Measurements from ENCODE around the gene TENT5C. TPM values are rescaled to one million over a fixed set of nuclear protein-coding genes. Genes with fewer than 3 reads are reported as not detected.
A peak's percentile ranks its signal among the peaks of the same experiment; 100 is the strongest.

The TENT5C gene
- total RNA-seq, 4 donors from 2014 or later = 0.27 to 2.8 (median 1.3) TPM

GRCh38 chr1:117632269-117633067, 26.6 kb downstream of the TENT5C start:
- no peaks in the 10 kb centered on the region for H3K4me1 ChIP-seq
- WGBS, 2 donors = 39 to 62% methylated on average over 6 of the region's 6 CpGs
- peaks cover 0 to 18% (median 0%) of the 10 kb centered on the region in 4 donors for H3K27me3 ChIP-seq
- H3K4me3 ChIP-seq = no peak overlapping the region
- no peaks in the 10 kb centered on the region for H3K9me3 ChIP-seq
- H3K27ac ChIP-seq = no peak overlapping the region
- intact Hi-C loops (cut with DNase I) = no loop called here
- no peaks in the 10 kb centered on the region for H3K36me3 ChIP-seq
- no peak for DNase-seq
- TF ChIP-seq POLR2A (IDR thresholded peaks at IDR 0.05) (no peak), CTCF (IDR thresholded peaks at IDR 0.05) (no peak)

- H3K27ac ChIP-seq = peak overlapping the region in 1 of 4 donors; percentile 10
- no peak for DNase-seq
- intact Hi-C loops (cut with DNase I) = no loop called here
- H3K27me3 ChIP-seq = peaks cover 0 to 18% (median 0%) of the 10 kb centered on the region in 4 donors
- 88 to 92% methylated on average over 5 of the region's 5 CpGs for WGBS, 2 donors
- no peak for TF ChIP-seq CTCF (IDR thresholded peaks at IDR 0.05)
- H3K36me3 ChIP-seq = no peaks in the 10 kb centered on the region
- H3K4me1 ChIP-seq = no peaks in the 10 kb centered on the region
- H3K4me3 ChIP-seq = no peak overlapping the region
- H3K9me3 ChIP-seq = no peaks in the 10 kb centered on the region
These were observed 27.2 kb downstream of the TENT5C start for GRCh38 chr1:117633068-117633345.

GRCh38 chr1:117633423-117633822, 27.6 kb downstream of the TENT5C start:
- Histone ChIP-seq H3K4me3 (no peak overlapping the region), H3K27me3 (peaks cover 0 to 18% (median 0%) of the 10 kb centered on the region in 4 donors), H3K9me3 (no peaks in the 10 kb centered on the region), H3K4me1 (no peaks in the 10 kb centered on the region), H3K27ac (peak overlapping the region in 1 of 4 donors; percentile 10), H3K36me3 (no peaks in the 10 kb centered on the region)
- no peak for TF ChIP-seq CTCF (IDR thresholded peaks at IDR 0.05)
- no peak for TF ChIP-seq POLR2A (IDR thresholded peaks at IDR 0.05)
- intact Hi-C loops (cut with DNase I) = no loop called here
- WGBS, 2 donors = 64 to 68% methylated on average over 6 to 7 of the region's 7 CpGs
- no peak for DNase-seq

- Histone ChIP-seq H3K4me1 (no peaks in the 10 kb centered on the region), H3K36me3 (no peaks in the 10 kb centered on the region), H3K27ac (peak overlapping the region in 1 of 4 donors; percentile 10), H3K9me3 (no peaks in the 10 kb centered on the region), H3K4me3 (no peak overlapping the region), H3K27me3 (peaks cover 0 to 18% (median 0%) of the 10 kb centered on the region in 4 donors)
- DNase-seq = no peak
- WGBS, 2 donors = 89 to 100% methylated on average over 3 to 5 of the region's 5 CpGs
- no peak for TF ChIP-seq CTCF (IDR thresholded peaks at IDR 0.05)
- intact Hi-C loops (cut with DNase I) = no loop called here
These were observed 28.1 kb downstream of the TENT5C start for GRCh38 chr1:117633936-117634335.

GRCh38 chr1:117634631-117635030, 28.8 kb downstream of the TENT5C start:
- TF ChIP-seq POLR2A (IDR thresholded peaks at IDR 0.05) (no peak), CTCF (IDR thresholded peaks at IDR 0.05) (no peak)
- intact Hi-C loops (cut with DNase I) = no loop called here
- no peak overlapping the region for H3K27ac ChIP-seq

More at GRCh38 chr1:117634631-117635030, 28.8 kb downstream of the TENT5C start:
- Histone ChIP-seq H3K9me3 (no peaks in the 10 kb centered on the region), H3K4me1 (no peaks in the 10 kb centered on the region), H3K27me3 (peaks cover 0 to 14% (median 0%) of the 10 kb centered on the region in 4 donors), H3K36me3 (no peaks in the 10 kb centered on the region), H3K4me3 (no peak overlapping the region)
- 77 to 81% methylated on average over 2 to 3 of the region's 3 CpGs for WGBS, 2 donors
- no peak for DNase-seq
